GM21723 (cell line): ENCODE results near the gene CFAP107.
"Not testable (repeated sequence)": the region's sequence is repeated elsewhere in the genome, so short reads cannot be mapped to it uniquely, and the experiment has no call there.

Experiments used
- ATAC-seq: cut with Tn5 transposase; IDR thresholded peaks from one replicate; pipeline ENCODE4 v1.9.1; 2021; ENCODE audit warnings: mild to moderate bottlenecking, moderate library complexity; ENCODE audit not compliant: unreplicated experiment

Gene CFAP107

DNA sequence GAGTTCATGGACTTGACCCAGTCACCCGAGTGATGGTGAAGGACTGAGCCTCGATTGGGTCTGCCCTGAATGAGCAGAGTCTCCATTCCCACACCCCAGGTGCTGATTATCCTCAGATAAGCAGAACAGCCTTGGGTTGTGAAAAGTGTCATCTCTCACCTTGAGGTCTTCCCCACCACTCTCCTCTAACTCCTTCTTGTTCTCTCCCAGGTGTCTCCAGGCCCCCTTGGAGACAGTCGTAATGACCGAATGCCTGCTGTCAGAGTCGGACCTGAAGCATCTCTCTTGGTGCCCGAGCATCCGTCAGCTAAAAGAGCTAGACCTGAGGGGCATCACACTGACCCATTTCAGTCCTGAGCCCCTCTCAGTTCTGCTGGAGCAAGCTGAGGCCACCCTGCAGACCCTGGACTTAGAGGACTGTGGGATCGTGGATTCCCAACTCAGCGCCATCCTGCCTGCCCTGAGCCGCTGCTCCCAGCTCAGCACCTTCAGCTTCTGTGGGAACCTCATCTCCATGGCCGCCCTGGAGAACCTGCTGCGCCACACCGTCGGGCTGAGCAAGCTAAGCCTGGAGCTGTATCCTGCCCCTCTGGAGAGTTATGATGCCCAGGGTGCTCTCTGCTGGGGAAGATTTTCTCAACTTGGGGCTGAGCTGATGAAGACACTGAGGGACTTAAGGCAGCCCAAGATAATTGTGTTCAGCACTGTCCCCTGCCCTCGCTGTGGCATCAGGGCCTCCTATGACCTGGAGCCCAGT is 31.0 kb downstream of the CFAP107 start:
- no peak for ATAC-seq

DNA sequence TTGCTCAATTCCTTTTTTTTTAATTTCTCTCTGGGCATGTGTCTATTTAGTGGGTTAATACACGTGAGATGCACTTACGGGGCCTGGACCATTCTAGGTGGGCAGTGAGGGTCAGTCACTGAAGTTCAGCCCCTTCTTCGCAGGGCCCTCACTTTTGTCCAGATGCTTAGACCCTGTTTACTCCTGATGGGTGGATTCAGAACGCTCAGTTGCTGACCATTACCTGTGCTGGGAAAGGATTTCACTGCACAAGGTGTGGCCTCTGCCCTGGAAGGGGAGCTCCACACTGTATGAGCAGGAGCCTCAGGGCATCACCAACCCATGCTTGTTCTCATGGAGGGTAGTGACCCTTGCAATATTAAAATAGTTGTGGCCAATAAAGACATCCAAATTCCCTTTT is 32.1 kb downstream of the CFAP107 start:
- no peak for ATAC-seq

DNA sequence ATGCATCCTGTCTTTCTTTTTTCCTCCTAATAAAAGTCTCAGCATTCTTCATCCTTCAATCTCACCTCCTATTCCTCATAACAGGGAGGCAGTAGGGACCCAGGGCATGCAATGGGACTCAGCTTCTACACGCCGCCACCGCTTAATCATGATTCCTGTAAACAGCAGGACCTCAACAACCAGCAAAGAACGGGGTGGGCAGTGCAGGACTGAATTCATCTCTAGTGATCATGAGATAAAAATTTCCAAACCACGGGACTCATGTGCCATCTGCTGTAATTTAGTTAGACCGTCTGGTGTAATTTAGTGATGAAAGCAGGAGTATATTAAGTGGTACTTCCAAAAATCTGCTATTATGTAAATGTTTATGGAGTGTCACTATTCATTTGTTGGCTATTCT is 32.9 kb downstream of the CFAP107 start:
- no peak for ATAC-seq

DNA sequence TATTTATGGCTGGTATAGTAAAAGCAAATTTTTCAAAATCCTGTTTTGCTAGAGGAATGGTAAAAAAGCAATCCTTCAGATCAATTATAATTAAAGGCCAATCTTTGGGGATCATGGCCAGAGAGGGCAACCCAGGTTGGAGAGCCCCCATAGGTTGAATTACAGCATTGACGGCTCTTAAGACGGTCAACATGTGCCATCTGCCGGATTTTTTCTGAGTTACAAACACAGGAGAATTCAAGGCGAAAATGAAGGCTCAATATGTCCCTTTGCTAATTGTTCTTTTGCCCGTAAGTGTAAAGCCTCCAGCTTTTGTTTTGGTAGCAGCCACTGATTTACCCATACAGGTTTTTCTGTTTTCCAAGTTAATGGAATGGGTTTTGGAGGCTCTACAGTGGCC is 35.5 kb downstream of the CFAP107 start:
- ATAC-seq = not testable (repeated sequence)

DNA sequence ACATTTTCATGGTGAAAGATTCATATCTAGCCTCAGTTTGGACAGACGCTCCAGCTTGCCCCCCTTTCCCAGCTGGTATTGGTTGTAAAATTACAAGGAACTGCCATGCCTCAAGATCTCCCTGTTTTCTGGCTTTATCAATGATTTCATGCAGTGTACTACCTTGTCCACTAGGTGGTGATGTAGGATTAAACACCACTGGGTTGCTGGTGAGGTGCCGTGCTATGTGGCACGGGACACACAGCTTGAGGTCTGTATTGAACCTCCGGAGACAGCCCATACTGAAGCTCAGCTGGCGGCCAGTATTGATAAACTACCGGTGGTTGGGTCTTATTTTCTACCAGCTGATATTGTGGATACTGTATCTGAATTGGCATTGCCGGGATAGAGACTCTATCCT is 37.8 kb downstream of the CFAP107 start:
- ATAC-seq = not testable (repeated sequence)

DNA sequence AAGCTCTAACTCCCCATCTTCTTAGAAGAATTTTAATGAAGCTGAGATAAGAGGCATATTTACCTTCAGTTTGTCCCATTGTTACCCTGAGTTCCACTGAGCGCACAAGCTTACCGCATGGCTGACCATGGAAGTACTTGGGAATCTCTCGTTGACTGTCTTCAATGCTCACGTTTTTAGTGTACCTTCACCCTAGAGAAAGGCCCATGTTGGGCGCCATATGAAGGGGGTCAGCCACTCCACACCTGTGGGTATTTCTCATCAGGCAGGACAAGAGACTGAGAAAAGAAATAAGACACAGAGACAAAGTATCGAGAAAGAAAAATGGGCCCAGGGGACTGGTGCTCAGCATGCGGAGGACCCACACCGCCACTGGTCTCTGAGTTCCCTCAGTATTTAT is 38.7 kb downstream of the CFAP107 start:
- ATAC-seq = not testable (repeated sequence)

DNA sequence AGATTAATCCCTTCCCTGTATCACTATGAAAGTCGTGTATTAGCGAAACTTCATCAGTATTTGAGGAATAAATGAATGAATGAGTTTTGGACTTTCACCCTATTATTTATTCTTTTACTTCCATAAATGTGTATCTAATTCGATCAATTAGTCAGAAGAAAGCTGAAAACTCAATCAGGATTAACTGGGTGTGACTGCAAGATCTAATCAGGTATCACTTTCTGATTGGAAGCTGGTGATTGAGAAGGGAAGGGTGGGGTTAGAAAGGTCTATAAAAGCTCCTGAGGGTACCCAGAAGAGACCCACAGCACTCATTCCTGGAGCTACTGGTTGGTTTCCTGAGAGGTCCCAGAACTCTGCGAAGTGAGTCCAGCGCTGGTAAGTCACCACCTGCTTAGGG is 45.1 kb downstream of the CFAP107 start, which contains the start of gene PRAMEF1:
TSS of gene PRAMEF1 (plus strand) at position 301 of the 400 bp plus-strand sequence. CDS start 1,831 bp downstream, outside the sequence.
- not testable (repeated sequence) for ATAC-seq

DNA sequence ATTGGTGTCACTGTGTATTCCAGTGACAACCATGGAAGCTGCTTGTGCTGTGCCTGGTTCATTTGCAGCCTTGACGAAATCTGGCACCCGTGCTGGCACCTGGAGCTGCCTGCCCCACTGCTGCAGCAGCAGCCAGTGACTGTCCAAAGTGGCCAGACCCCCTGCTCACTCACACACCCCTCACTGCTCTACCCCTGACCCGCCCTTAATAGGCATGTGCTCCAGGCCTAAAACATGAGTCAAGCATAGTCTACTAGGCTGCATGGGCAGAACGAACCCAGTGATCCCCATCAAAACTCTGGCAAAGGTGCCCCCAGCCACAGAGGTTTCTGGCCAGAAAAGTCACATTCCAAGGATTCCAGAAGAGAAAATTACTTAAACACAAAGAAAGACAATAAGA is 52.9 kb downstream of the CFAP107 start:
- ATAC-seq = no peak

DNA sequence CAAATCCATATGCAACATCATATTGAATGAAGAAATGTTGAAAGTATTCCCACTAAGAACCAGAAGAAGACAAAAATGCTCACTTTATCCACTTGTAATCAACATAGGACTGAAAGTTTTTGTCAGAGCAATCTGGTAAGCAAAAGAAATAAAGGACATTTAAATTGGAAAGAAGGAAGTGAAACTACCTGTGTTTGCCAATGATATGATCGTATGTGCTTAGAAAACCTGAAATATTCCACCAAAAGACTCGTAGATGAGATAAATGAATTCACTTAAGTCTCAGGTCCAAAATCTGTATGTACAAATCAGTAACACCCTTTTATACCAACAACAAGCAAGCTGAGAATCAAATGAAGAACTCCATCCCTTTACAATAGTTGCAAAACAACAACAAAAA is 53.7 kb downstream of the CFAP107 start:
- ATAC-seq = no peak

DNA sequence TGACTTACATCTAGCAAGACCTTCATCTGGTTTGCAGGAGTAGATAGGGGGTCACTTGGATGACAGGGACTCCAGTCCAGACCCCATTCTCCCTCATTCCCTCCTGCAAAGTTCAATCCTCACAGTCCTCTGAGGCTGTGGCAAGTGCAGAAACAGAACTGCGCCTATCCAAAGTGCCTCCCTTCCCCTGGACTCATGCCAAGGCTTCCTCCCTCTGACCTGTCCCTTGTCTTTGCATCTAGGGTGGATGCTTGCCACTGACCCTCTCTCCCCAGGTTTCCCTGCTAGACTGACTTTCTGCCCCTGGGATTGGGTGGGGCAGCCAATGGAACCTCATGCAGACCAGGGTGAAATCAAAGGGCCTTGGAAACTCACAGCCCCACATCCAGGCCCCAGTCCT is 63.9 kb downstream of the CFAP107 start:
- no peak for ATAC-seq

DNA sequence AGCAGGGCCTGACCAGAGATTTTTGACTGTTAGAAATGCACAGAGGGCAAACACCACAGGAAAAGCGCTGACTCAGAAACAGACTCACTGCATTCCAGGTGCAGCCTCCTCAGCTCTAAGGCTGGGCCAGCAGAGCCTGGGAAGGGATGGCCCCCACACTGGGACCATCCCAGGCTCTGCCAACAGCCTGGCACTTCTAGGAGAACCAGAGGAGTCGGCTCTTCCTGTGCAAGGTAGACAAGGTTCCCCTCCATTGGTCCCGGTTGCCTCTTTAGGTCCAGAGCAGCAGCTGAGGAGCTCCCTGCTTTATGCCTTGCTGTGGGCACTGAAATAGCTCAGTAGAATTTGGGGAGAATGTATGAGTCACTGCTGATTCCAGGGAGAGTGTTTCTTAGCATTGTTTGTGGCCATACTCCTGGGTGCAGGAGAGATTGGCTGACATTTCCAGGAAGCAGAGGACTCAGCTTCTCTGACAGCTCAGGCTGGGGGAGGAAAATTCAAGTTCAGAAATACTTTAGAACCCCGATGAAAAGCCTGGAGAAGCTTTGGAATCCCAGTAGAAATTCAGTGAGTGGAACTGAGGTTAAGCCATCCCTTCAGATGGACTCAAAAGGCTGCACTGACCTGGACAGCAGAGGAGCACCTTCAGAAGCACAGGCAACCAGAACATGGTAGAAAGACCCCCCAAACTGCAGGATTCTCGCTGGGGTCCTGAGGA is 64.8 kb downstream of the CFAP107 start:
- no peak for ATAC-seq

DNA sequence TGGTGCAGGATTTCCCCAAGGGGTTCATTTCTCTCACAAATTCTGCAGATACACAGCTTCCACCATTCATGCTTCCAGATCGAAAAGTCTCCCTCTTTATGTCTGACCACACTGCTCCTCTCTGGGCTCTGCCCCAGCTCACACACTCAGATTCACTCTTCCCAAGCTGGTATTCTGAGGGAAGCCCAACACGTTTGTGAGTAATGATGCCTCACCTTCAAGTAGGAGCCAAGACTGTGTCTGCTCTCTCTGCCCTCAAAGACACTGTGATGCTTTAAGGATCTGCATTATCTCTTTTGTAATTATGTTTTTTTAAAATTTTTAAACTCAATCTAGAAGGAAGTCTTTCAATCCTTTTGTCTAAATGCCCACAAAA is 65.4 kb downstream of the CFAP107 start:
- no peak for ATAC-seq
